ENCODE measurements around the gene VAPA. TPM values are rescaled to one million over a fixed set of nuclear protein-coding genes. Genes with fewer than 3 reads are reported as not detected.
A peak's percentile ranks its signal among the peaks of the same experiment; 100 is the strongest.

Gene VAPA
- 100 to 1,000 TPM; 113 to 152 (median 134) TPM for polyA plus RNA-seq

DNA sequence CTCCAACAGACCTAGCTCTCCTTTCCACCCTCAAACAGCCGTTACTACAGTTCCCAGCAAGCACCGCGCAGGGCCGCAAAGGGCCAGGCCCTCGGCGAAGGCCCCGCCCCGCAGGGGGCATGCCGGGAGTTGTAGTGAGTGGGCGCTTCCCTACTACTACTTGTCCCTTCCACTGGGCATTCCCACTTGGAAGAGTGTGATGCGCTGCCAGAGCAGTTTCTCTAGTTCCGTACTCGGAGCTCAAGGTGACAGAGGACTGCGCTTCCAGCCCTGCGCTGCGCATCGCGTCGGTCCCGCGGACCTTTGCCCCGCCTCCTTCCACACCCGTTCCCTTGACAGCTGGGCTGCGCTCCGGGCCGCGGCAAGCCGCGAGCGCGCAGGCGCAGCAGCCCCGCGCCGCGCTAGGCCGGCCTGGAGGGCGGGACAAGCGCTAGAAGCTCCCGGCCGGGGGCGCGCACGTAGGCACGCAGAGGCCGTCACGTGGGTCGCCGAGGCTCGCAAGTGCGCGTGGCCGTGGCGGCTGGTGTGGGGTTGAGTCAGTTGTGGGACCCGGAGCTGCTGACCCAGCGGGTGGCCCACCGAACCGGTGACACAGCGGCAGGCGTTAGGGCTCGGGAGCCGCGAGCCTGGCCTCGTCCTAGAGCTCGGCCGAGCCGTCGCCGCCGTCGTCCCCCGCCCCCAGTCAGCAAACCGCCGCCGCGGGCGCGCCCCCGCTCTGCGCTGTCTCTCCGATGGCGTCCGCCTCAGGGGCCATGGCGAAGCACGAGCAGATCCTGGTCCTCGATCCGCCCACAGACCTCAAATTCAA lies at the start of gene VAPA:
Gene VAPA (plus strand): TSS at position 491 of the 808 bp plus-strand sequence. CDS start 241 bp downstream, at position 732.
- 0% methylated on average over 69 to 87 of the region's 87 CpGs for WGBS, 3 donors
- H3K27ac ChIP-seq (ENCODE audit: low read depth, low read length), result peak within 1 kb of the TSS; percentile 99

DNA sequence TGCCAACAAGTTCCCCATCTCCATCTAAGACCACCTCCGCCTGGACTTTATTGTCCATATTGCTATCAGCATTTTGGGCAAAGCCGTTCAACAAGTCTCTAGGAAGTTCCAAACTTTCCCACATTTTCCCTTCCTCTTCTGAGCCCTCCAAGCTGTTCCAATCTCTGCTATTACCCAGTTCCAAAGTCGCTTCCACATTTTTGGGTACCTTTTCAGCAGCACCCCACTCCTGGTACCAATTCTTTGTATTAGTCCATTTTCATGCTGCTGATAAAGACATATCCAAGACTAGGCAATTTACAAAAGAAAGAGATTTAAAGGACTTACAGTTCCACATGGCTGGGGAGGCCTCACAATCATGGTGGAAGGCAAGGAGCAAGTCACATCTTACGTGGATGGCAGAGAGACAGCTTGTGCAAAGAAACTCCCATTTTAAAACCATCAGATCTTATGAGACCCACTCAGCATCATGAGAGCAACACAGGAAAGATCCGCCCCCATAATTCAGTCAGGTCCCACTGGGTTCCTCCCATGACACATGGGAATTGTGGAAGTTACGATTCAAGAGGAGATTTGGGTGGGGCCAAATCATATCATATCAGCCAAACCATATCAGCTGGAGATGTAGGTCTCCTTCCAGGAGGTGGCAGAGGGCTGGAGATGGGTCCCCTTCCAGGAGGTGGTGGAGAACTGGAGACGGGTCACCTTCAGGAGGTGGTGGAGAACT lies 47.9 kb upstream of the VAPA start:
- no peak overlapping the region for H3K27ac ChIP-seq (ENCODE audit: low read depth, low read length)
- 94 to 97% (median 96%) methylated on average over 7 of the region's 7 CpGs for WGBS, 3 donors

DNA sequence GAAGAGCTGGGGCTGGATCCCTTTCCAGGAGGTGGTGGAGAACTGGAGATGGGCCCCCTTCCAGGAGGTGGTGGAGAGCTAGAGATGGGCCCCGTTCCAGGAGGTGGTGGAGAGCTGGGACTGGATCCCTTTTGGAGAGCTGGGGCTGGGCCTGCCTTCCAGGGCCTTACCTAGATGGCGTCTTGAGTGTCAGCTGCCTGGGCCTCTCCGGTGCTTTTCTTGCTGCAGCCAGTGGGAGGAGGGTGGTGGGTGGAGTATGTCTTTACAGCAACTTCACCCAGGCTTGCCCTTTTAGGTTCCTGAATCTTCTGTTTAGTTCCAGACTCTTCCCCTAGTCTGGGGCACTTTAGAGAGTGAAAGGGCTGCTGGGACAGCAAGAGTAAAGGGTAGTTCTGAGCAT lies 47.2 kb upstream of the VAPA start:
- 90 to 97% (median 91%) methylated on average over 3 of the region's 3 CpGs for WGBS, 3 donors
- H3K27ac ChIP-seq (ENCODE audit: low read depth, low read length), result no peak overlapping the region

DNA sequence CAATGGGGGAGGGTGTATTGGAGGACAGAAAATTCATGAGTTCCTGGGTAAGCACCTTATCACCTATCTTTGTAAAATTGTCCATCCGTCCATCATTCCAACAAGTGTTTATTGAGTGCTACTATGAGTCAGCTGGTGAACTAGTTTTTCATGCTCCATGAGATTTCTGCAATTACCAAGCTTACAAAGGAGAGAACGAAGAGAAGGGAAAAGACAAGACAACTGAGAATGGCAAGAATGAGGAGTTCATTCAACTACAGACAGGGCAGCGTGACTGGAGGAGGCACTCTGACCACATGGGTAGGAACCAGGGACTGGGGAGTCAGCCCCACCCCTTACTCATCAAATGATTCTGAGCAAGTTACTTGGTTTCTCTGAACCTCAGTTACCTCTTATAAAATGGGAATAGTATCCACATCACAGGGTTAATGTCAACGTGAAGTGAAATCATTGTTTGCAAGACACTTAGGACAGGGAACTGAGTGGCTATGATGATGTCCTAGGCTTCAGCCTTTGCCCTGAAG lies 46.7 kb upstream of the VAPA start:
- WGBS, 3 donors, result 93 to 94% (median 94%) methylated on average over 4 of the region's 4 CpGs
- H3K27ac ChIP-seq (ENCODE audit: low read depth, low read length), result no peak overlapping the region

DNA sequence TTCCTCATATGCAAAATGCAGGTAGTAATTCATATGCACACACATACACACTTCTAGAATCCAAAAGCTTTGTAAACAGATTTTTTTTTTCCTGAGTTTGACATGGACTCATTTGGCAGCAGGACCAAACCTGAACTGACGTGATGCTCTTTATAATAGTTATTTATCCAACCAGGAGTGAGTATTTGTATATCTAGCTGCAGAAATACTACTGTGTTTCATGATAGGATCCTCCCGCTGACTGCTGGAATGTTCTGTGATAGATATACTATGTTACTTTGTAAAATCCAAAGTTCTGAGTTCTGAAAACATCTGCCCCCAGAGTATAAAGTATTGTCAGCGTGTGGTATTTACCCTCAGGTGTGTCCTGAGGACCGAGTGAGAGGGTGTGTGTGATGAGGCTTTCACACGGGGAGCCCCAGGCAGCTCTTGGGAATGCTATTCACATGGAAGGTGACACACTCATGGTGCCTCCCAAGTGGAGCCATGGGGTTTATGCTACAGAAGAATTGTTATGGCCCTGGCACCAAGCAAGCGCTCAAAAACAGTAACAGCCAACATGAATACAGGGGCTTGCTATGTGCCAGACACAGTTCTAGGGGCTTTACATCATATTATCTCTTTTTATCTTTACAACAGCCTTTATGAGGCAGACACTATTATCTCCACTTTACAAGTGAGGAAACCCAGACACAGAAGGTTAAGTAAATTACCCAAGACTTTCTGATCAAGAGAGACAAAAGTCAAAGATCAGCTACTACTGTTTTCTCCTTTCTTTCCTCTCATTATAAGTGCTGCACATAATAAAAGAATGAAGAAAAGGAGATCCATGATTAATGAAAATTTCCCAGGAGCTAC lies 44.7 kb upstream of the VAPA start:
- 58 to 71% (median 60%) methylated on average over 6 of the region's 6 CpGs for WGBS, 3 donors
- H3K27ac ChIP-seq (ENCODE audit: low read depth, low read length), result no peak overlapping the region

GRCh38 chr18:9869715-9870430 lies 43.9 kb upstream of the VAPA start:
- H3K27ac ChIP-seq (ENCODE audit: low read depth, low read length), result no peak overlapping the region

GRCh38 chr18:9870431-9871008 lies 43.3 kb upstream of the VAPA start:
- 71 to 82% (median 75%) methylated on average over 4 of the region's 4 CpGs for WGBS, 3 donors
- H3K27ac ChIP-seq (ENCODE audit: low read depth, low read length), result no peak overlapping the region

More at GRCh38 chr18:9869715-9870430, 43.9 kb upstream of the VAPA start:
- 52 to 64% (median 63%) methylated on average over 9 of the region's 9 CpGs for WGBS, 3 donors

DNA sequence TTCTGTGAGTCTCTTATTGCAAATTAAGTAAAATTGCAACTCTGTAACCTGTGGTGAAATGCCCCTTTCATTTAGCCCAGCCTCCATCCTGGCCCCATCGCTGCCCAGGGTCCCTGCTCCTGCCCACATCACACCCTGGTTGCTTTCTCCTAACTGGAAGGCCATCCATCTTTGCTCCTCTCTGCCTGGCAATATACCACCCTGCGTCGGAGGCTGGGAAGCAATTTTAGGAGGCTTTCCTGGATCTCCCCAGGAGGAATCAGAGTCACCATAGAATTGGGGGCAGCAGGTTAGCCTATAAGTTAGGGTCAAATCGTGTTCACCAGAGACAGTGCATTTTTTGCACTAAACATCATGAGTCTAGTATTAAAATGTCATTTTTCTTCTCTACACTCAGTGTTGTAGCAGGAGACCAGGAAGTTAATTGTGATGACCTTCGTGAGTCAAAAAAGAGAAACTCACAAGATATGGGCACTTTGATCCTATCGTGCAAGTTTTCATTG lies 42.5 kb upstream of the VAPA start:
- 74 to 85% (median 80%) methylated on average over 6 of the region's 6 CpGs for WGBS, 3 donors

DNA sequence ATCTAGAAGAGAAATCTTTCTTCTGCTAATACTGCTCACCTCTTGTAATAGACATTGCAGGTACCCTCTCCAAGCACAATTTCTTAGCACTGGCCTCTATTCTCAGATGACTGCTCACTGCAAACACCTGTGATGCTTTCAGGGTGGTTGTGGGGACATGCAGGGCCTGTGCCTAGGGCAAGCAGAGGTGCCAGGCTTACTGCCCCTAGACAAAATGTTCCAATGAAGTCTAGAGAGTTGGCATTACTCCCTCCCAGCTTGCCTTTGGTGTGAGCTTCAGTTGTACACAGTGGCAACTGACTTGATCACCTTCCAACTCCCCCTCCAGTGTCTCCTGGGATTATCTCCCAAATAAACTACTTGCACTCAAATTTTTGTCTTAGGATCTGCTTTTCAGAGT lies 41.0 kb upstream of the VAPA start:
- H3K27ac ChIP-seq (ENCODE audit: low read depth, low read length), result no peak overlapping the region

More for the DNA sequence above, 42.5 kb upstream of the VAPA start:
- H3K27ac ChIP-seq (ENCODE audit: low read depth, low read length), result no peak overlapping the region

GRCh38 chr18:9874728-9875127 lies 39.1 kb upstream of the VAPA start:
- no peak overlapping the region for H3K27ac ChIP-seq (ENCODE audit: low read depth, low read length)
- WGBS, 3 donors, result 97 to 100% (median 100%) methylated on average over 1 of the region's 1 CpG

- WGBS, 3 donors, result 61 to 93% (median 87%) methylated on average over 2 of the region's 2 CpGs
- H3K27ac ChIP-seq (ENCODE audit: low read depth, low read length), result no peak overlapping the region
Measured at GRCh38 chr18:9876212-9876866, 37.5 kb upstream of the VAPA start.

DNA sequence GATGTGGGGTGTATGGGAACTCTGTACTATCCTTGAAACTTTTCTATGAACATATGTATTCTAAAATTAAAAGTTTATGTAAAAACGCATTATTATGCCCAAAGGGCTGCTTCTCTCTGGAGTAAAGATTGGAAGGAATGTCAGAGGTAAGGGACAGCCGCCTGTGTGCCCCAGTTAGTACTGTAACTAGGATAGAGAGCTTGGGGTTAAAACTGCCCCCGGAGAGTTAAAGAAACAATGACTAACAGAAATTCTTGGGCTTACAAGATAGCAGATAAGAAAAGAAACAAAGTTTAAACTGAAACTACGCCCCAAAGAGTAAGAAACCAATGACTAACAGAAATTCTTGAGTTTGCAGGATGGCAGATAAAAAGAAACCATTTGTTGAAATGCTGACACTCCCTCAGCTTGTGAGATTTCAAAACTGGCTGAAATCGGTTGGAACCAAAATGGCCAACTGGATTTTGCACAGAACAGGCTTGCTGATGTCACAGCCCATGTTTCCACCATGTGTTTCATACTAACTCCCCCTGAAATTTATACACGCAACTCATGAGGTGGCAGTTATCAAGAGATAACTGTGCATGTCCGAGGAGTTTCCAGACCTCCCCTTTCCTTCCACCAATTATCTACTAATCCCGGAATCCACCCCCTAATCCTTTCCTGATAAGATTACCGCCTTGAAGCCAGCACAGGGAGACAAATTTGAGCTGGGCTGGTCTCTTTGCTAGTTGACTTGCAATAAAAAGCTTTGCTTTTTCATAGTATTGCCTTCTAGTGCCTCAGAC lies 36.8 kb upstream of the VAPA start:
- no peak overlapping the region for H3K27ac ChIP-seq (ENCODE audit: low read depth, low read length)
- 24 to 45% (median 39%) methylated on average over 9 of the region's 9 CpGs for WGBS, 3 donors

GRCh38 chr18:9877655-9878014 lies 36.2 kb upstream of the VAPA start:
- H3K27ac ChIP-seq (ENCODE audit: low read depth, low read length), result no peak overlapping the region

DNA sequence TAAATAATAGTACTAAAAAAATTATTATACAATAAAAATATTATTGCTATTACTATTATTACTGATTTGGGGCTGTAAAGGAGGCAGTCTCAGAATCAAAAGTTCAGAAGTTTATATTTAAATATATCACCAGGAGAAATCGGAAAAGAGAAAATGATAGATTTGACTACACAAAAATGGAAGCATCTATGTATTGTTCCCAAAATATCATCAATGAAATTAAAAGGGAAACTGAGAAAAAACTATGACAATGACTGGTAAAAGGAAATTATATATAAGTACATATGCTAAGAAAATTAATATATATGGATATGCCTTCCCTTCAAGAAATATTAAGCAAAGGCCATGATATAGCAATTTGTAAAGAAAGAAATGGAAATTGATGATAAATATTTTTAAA lies 35.7 kb upstream of the VAPA start:
- H3K27ac ChIP-seq (ENCODE audit: low read depth, low read length), result no peak overlapping the region
- 97 to 100% (median 100%) methylated on average over 1 of the region's 1 CpG for WGBS, 3 donors

DNA sequence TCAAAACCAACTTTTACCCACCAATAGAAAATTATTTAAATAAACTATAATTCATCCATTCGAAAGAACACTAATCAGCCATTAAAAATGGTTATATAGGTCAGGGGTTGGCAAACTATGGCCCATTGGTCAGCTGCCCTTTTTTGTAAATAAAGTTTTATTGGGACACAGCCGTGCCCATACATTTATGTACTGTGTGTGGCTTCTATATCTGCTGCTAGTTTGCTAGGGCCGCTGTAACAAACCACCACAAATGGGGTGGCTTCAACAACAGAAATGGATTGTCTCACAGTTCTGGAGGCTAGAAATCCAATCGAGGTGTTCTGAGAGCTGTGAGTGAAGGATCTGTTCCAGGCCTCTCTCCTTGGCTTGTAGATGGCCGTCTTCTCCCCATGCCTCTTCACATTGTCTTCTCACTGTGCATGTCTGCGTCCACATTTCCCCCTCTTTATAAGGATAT lies 35.0 kb upstream of the VAPA start:
- no peak overlapping the region for H3K27ac ChIP-seq (ENCODE audit: low read depth, low read length)
- WGBS, 3 donors, result 95 to 96% (median 96%) methylated on average over 6 of the region's 6 CpGs

DNA sequence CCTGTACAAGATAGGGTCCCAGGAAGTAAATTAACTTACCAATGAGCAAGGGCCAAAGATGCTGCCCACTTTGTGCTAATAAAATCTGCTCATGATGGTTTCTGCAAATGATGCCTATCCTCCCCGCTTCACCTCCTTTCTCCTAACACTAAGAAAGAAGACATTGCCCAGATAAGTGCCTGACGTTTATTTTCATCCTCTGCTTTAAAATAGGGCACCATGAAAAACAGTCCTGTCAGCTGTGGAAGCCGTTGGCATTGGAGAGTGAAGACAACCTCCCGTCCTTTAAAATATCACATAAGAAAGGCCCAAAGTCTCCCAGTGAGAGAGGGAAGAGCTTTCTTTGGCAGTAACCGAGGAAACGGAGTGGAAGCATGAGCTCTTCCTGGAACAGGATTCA lies 29.7 kb upstream of the VAPA start:
- H3K27ac ChIP-seq (ENCODE audit: low read depth, low read length), result no peak overlapping the region
- 88 to 89% (median 89%) methylated on average over 6 of the region's 6 CpGs for WGBS, 3 donors

Data from adipose tissue (tissue), 3 donors.